Activated T-helper 1 cell treated with anti-CD3 and anti-CD28 coated beads, Interleukin-12 subunit alpha, Interleukin-12 subunit beta, Interleukin-2, Interleukin-4 antibody, amounts not matched to agents 30 ng/mL and 10 ng/mL and 1 ng/mL, durations not matched to agents 14 hours and 24 hours and 36 hours (primary cell): Measurements from ENCODE around the gene TMEM223. TPM values are rescaled to one million over a fixed set of nuclear protein-coding genes. Genes with fewer than 3 reads are reported as not detected.
"Not testable (repeated sequence)": the region's sequence is repeated elsewhere in the genome, so short reads cannot be mapped to it uniquely, and the experiment has no call there.

Source experiments
- DNase-seq: peaks from one replicate; pipeline ENCODE4 v3.0.0; 2021; ENCODE audit warnings: low spot score
- H3K27ac Mint-ChIP-seq: one replicate; pipeline ENCODE4 v1.8.0; 2021; ENCODE audit warnings: mild to moderate bottlenecking, mixed read lengths
- H3K27me3 Mint-ChIP-seq: one replicate; pipeline ENCODE4 v1.8.0; 2022; ENCODE audit warnings: mild to moderate bottlenecking, moderate library complexity, mixed read lengths; ENCODE audit not compliant: insufficient read depth
- H3K36me3 Mint-ChIP-seq: one replicate; pipeline ENCODE4 v1.8.0; 2021; ENCODE audit warnings: low read depth, mixed read lengths
- H3K4me1 Mint-ChIP-seq: one replicate; pipeline ENCODE4 v1.8.0; 2021; ENCODE audit warnings: low read depth, mixed read lengths
- H3K4me3 Mint-ChIP-seq: one replicate; pipeline ENCODE4 v1.8.0; 2021; ENCODE audit warnings: mild to moderate bottlenecking, moderate library complexity, mixed read lengths
- H3K9me3 Mint-ChIP-seq: one replicate; pipeline ENCODE4 v1.8.0; 2021; ENCODE audit warnings: mixed read lengths
- intact Hi-C: fragments of 100-400 bp; cut with micrococcal nuclease; formaldehyde crosslinking; loops from one replicate; pipeline ENCODE4 v1.15.1; 2024
- total RNA-seq: library from RNA; stranded (reverse); gene quantifications from 2 replicates; pipeline ENCODE4 v1.2.3, GENCODE V29; 2022

TMEM223 gene
- total RNA-seq, 1 donor from 2014 or later, result 14.3 TPM

DNA sequence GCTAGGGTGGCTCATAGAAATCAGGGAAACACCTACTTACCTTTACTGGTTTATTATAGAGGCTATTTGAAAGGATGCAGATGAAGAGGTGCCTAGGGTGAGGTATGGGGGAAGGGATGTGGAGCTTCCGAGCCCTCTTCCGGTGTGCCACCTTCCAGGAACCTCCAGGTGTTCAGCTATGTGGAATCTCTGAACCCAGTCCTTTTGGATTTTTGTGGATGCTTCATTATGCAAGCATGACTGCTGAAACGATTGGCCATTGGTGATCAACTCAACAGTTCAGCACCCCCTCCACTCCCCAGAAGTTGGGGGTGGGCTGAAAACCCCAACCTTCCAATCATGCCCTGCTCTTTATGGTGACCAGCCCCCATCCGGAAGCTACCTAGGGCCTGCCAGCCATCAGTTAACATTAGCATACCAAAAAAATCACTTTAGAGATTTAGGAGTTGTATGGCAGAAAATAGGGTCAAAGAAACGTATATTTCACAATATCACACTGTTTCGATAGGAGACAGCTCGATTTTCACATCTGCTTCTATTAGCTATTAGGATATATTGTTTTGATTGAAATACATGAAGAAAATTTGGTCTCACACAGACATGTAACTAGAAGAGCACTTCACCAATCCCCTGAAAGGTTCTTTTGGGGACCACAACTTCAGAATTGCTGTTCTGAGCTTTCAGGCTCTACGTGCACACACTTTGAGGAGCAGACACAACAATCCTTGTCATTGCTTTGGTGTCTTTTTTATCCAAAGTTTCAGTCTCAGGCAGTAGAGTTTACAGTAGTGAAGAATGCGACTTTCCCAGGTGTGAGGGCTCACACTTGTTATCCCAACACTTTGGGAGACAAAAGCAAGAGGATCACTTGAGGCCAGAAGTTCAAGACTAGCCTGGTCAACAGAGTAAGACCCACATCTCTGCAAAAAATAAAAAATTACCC is 33.7 kb downstream of the TMEM223 start:
- Mint-ChIP-seq H3K4me1 (peaks cover 23% of the 10 kb centered on the region), H3K36me3 (peaks cover 5% of the 10 kb centered on the region), H3K27ac (no peak overlapping the region), H3K27me3 (no peaks in the 10 kb centered on the region), H3K9me3 (no peaks in the 10 kb centered on the region), H3K4me3 (no peak overlapping the region)
- intact Hi-C loops, result no loop called here
- DNase-seq, result no peak

DNA sequence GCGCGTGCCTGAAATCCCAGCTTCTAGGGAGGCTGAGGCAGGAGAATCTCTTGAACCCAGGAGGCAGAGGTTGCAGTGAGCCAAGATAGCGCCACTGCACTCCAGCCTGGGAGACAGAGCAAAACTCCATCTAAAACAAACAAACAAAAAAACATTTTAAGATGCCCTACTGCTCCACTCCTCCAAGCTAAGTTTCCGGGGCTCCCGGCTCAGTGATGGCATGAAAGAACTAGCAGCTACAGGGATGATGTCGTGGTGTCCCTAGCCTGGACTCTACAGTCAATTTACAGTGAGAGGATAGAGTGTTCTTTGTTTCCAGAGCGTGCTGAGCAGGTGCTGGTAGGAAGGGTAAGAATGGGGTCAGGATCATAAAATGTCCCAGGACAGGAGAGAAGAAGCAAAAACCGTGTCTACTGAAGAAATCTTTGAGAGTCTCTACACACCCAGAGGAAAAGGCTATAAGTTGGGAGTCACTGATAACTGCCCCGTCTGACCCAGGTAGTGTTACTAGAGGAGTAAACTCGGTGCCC is 36.7 kb downstream of the TMEM223 start:
- H3K4me3 Mint-ChIP-seq, result peak overlapping the region; percentile 89
- H3K9me3 Mint-ChIP-seq, result no peaks in the 10 kb centered on the region
- intact Hi-C loops, result no loop called here
- no peaks in the 10 kb centered on the region for H3K27me3 Mint-ChIP-seq
- H3K4me1 Mint-ChIP-seq, result peaks cover 12% of the 10 kb centered on the region
- DNase-seq, result no peak
- peaks cover 3% of the 10 kb centered on the region for H3K36me3 Mint-ChIP-seq
- no peak overlapping the region for H3K27ac Mint-ChIP-seq

DNA sequence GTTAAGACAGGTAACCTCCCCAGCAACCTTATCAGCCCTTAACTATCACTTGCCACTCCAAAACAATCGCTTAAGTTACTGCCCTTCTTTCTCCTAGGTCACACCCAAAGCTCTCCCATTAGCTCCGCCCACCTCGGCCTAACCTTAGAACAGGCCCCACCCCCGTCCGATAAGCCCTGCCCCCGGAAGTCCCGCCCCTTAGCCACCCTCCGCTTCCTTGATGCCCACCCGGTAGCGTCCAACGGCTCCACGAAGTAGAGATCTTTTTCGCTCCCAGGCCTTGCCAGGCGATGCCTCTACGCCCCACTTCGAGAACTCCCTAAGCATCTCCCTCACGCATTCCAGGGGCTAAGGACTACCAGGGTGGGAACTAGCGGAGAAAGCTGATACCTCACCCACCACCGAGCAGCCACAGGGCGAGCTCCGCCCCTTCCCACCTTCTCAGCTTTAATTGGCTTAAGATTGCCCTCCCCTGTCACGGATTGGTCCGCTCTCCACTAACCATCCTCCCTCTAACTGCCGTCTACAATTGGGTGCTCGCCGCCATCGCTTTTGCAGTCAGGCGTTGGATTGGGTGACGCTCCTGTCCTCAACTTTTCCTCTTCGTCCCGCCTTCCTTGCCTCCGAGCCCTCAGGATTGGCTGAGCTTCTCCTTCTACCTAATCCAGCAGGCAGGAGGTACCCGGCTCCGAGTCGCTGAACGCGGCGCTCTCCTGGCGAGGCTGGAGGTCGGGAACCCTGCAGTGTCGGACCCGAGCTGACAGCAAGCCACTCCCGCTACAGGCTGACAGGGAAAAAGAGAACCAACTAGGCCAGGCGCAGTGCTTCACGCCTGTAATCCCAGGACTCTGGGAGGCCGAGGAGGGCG is 37.8 kb downstream of the TMEM223 start, which contains the start of gene ZBTB3:
Gene ZBTB3, minus strand, starts transcription at position 425 of the 868 bp plus-strand sequence. CDS start 496 bp downstream, outside the sequence.
- no peaks in the 10 kb centered on the region for H3K9me3 Mint-ChIP-seq
- peak within 1 kb of the TSS; percentile 91 for H3K27ac Mint-ChIP-seq
- peaks cover 12% of the 10 kb centered on the region for H3K4me1 Mint-ChIP-seq
- intact Hi-C loops, result loop anchor here (1.0 to 5.0 kb wide), 10 partner anchors 7 to 142 kb away; partner anchors contain the start of genes EML3, GANAB, POLR2G and ROM1
- no peaks in the 10 kb centered on the region for H3K27me3 Mint-ChIP-seq
- peak within 1 kb of the TSS; percentile 89 for H3K4me3 Mint-ChIP-seq
- peaks cover 6% of the 10 kb centered on the region for H3K36me3 Mint-ChIP-seq
- peak; percentile 95 for DNase-seq

DNA sequence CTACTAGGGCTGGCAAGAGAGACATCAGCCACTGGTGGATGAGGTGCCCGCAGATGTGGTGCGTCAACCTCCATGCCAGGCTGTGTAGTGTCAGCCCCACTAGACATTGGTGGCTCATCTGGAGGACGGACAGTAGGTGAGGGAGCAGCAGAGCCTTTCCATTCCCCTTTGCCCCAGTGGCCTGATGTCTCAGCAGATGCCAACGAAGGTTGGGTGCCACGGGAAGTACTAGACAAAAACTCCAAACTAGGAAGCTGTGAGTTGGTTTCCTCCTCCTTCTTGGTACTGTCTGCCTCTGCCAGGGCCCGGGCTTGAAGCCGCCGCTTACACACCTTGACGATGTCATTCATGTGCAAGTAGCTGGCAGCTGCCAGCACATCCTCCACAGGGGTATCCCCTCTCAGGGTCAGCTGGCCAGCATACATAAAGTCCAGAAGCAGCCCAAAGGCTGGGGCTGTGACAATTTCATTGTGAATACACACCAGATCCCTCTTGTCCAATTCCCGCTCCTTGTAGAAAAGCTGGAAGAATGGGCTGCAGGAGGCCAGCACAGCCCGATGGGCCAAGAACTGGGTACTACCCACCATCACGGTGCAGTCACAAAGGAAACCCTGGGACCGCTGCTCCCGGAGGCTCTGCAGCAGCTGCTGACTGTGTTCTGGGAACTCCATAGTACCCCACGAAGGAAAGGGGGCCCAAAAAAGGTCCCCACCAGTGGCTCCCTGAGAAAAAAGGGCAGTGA is 38.6 kb downstream of the TMEM223 start:
- Mint-ChIP-seq H3K27ac (peak overlapping the region; percentile 91), H3K4me3 (peak overlapping the region; percentile 89), H3K36me3 (peaks cover 8% of the 10 kb centered on the region), H3K27me3 (no peaks in the 10 kb centered on the region), H3K4me1 (peaks cover 12% of the 10 kb centered on the region), H3K9me3 (no peaks in the 10 kb centered on the region)
- intact Hi-C loops, result loop anchor here (1.0 to 5.0 kb wide), 6 partner anchors 8 to 141 kb away; partner anchors contain the start of genes EML3, GANAB, POLR2G and ROM1
- no peak for DNase-seq

DNA sequence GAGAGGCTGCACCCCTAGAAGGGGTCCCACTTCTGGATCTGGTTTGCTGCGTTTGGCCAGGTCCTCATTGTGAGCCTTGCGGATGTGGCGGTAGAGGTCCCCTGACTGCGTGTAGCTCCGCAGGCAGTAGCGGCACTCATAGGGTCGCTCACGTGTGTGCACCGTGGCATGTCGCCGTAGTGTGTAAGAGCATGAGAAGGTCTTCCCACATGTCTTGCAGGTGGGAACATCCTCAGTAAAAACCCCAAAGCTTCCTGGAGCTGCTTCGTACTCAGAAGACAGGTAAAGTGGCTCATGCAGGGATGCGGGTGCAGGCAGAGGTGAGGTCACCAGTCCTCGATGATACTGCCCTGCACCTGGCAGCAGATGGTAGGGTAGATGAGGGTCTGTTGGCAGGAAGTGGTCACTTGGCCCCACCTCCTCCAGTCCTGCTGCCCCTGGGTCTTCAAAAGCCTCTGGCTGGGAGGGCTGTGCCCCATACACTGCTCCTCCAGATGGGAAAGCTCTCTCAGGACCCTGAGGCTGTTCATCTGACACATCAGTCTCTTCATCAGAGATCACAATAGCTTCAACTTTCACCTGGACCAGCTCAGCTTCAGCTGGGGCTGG is 39.5 kb downstream of the TMEM223 start:
- H3K9me3 Mint-ChIP-seq, result no peaks in the 10 kb centered on the region
- H3K4me1 Mint-ChIP-seq, result peaks cover 12% of the 10 kb centered on the region
- H3K36me3 Mint-ChIP-seq, result peaks cover 8% of the 10 kb centered on the region
- peak overlapping the region; percentile 5 for H3K4me3 Mint-ChIP-seq
- H3K27ac Mint-ChIP-seq, result no peak overlapping the region
- no peaks in the 10 kb centered on the region for H3K27me3 Mint-ChIP-seq
- no peak for DNase-seq
- intact Hi-C loops, result loop anchor here (5.0 kb wide), 1 partner anchor 140 kb away; the partner anchor contains the start of genes EML3 and ROM1

DNA sequence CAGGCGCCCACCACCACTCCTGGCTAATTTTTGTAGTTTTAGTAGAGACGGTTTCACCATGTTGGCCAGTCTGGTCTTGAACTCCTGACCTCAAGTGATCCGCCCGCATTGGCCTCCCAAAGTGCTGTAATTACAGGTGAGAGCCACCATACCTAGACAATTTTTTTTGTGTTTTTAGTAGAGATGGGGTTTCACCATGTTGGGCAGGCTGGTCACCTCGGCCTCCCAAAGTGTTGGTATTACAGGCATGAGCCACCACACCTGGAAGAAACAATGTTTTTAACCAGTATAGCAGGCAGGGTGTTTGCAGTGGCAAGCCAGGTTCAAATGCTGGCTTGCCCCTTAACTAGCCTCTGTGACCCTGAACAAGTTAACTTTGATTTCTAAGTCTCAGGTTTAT is 41.9 kb downstream of the TMEM223 start:
- intact Hi-C loops, result loop anchor here (5.0 kb wide), 1 partner anchor 138 kb away; the partner anchor contains the start of genes EML3 and ROM1

DNA sequence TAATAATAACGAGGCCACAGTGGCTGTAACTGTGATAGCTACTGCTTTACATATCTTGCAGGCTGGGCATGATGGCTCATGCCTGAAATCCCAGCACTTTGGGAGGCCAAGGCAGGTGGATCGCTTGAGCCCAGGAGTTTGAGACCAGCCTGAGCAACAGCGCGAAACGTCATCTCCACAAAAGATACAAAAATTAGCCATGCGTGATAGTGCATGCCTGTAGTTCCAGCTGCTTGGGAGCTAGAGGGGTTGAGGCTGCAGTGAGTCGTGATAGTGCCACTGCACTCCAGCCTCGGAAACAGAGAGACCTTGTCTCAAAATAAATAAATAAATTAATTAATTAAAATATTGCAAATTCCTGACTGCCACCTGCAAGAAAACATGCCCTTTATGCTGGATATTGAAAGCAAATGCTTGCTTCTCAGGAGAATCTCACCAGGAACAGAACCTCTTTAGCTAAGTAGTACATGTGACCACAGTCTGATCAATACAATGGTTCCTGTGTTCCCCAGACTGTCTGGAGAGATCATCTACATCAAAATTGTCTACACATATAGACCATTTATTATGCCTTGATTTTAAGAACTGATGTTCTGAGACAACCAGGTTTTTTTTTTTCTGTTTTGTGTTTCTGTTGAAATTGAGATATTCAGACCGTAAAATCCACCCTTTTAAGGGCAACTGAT is 44.2 kb downstream of the TMEM223 start:
- peaks cover 2% of the 10 kb centered on the region for H3K4me1 Mint-ChIP-seq
- H3K27me3 Mint-ChIP-seq, result no peaks in the 10 kb centered on the region
- H3K27ac Mint-ChIP-seq, result no peak overlapping the region
- intact Hi-C loops, result no loop called here
- H3K4me3 Mint-ChIP-seq, result no peak overlapping the region
- DNase-seq, result no peak
- peaks cover 8% of the 10 kb centered on the region for H3K36me3 Mint-ChIP-seq
- H3K9me3 Mint-ChIP-seq, result no peaks in the 10 kb centered on the region

More for the DNA sequence above, 41.9 kb downstream of the TMEM223 start:
- peaks cover 12% of the 10 kb centered on the region for H3K4me1 Mint-ChIP-seq
- not testable (repeated sequence) for H3K27ac Mint-ChIP-seq, H3K4me3 Mint-ChIP-seq, H3K27me3 Mint-ChIP-seq, H3K9me3 Mint-ChIP-seq, DNase-seq, H3K36me3 Mint-ChIP-seq

Other genes with a start within 250 kb of the TMEM223 start
- 96.5 and 97.2 TPM in 2 replicates for gene AHNAK, start 245.2 kb downstream of the TMEM223 start, total RNA-seq
- gene EEF1G, start 218.1 kb downstream of the TMEM223 start, total RNA-seq, result 1,154 and 1,169 TPM in 2 replicates
- gene TUT1, start 200.5 kb downstream of the TMEM223 start, total RNA-seq, result 38.7 and 40.7 TPM in 2 replicates
- gene MTA2, start 190.1 kb downstream of the TMEM223 start, total RNA-seq, result 224 and 230 TPM in 2 replicates
- 164 and 167 TPM in 2 replicates for gene EML3, start 179.2 kb downstream of the TMEM223 start, total RNA-seq
- 2.5 and 3.2 TPM in 2 replicates for gene ROM1, start 178.7 kb downstream of the TMEM223 start, total RNA-seq
- gene B3GAT3, start 170.0 kb downstream of the TMEM223 start, total RNA-seq, result 93.8 and 94.3 TPM in 2 replicates
- gene GANAB, start 145.4 kb downstream of the TMEM223 start, total RNA-seq, result 238 and 255 TPM in 2 replicates
- 39.2 and 40.4 TPM in 2 replicates for gene INTS5, start 138.7 kb downstream of the TMEM223 start, total RNA-seq
- gene C11orf98, start 126.8 kb downstream of the TMEM223 start, total RNA-seq, result 146 and 151 TPM in 2 replicates
- 65.0 and 69.4 TPM in 2 replicates for gene CSKMT, start 126.7 kb downstream of the TMEM223 start, total RNA-seq
- 8.9 and 11.4 TPM in 2 replicates for gene UQCC3, start 120.3 kb downstream of the TMEM223 start, total RNA-seq
- gene LBHD1, start 119.7 kb downstream of the TMEM223 start, total RNA-seq, result 23.4 and 24.3 TPM in 2 replicates
- gene UBXN1, start 112.9 kb downstream of the TMEM223 start, total RNA-seq, result 125 and 128 TPM in 2 replicates
- gene LRRN4CL, start 102.5 kb downstream of the TMEM223 start, total RNA-seq, result 0.17 and 0.26 TPM in 2 replicates
- gene BSCL2, start 84.6 kb downstream of the TMEM223 start, total RNA-seq, result 34.0 and 34.6 TPM in 2 replicates
- not detected in 2 replicates for gene GNG3, start 84.3 kb downstream of the TMEM223 start, total RNA-seq
- gene HNRNPUL2, start 64.5 kb downstream of the TMEM223 start, total RNA-seq, result 53.0 and 55.2 TPM in 2 replicates
- 36.4 and 38.0 TPM in 2 replicates for gene TTC9C, start 63.5 kb downstream of the TMEM223 start, total RNA-seq
- gene ZBTB3, start 37.8 kb downstream of the TMEM223 start, total RNA-seq, result 8.7 and 9.1 TPM in 2 replicates
- 145 and 148 TPM in 2 replicates for gene POLR2G, start 30.4 kb downstream of the TMEM223 start, total RNA-seq
- gene TAF6L, start 20.6 kb downstream of the TMEM223 start, total RNA-seq, result 19.4 and 20.7 TPM in 2 replicates
- 40.6 and 43.0 TPM in 2 replicates for gene TMEM179B, start 4.6 kb downstream of the TMEM223 start, total RNA-seq
- 155 and 158 TPM in 2 replicates for gene NXF1, start 13.4 kb upstream of the TMEM223 start, total RNA-seq
- gene STX5, start 40.0 kb upstream of the TMEM223 start, total RNA-seq, result 34.2 and 39.9 TPM in 2 replicates
- gene TEX54, start 40.8 kb upstream of the TMEM223 start, total RNA-seq, result 1.2 and 1.3 TPM in 2 replicates
- gene WDR74, start 47.6 kb upstream of the TMEM223 start, total RNA-seq, result 156 and 161 TPM in 2 replicates
- gene SLC3A2, start 88.9 kb upstream of the TMEM223 start, total RNA-seq, result 397 and 399 TPM in 2 replicates
- gene CHRM1, start 129.4 kb upstream of the TMEM223 start, total RNA-seq, result not detected in 2 replicates
- gene SLC22A6, start 193.0 kb upstream of the TMEM223 start, total RNA-seq, result not detected in 2 replicates
- not detected in 2 replicates for gene SLC22A8, start 223.8 kb upstream of the TMEM223 start, total RNA-seq